ENCODE results near the gene ZNF268.

The ZNF268 gene

DNA sequence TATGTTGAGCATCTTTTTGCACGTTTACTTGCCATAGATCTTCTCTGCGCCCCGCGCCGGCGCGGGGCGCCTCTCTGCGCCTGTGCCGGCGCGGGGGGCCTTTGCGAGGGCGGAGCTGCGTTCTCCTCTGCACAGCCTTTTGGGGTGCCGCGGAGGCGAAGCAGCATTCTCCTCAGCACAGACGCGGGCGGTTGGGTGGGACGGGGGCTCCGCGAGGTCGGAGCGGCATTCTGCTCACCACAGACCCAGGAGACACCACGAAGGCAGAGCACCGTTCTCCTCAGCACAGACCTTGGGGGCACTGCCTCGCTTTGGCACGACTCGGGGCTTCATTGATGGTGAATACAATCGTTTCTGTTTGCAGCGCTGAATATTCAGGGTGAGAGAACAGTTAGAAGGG lies 82.9 kb downstream of the ZNF268 start:
- no peak overlapping the region for H3K4me3 ChIP-seq (ENCODE audit: low read depth, low read length)
- TF ChIP-seq, protein P1, sequence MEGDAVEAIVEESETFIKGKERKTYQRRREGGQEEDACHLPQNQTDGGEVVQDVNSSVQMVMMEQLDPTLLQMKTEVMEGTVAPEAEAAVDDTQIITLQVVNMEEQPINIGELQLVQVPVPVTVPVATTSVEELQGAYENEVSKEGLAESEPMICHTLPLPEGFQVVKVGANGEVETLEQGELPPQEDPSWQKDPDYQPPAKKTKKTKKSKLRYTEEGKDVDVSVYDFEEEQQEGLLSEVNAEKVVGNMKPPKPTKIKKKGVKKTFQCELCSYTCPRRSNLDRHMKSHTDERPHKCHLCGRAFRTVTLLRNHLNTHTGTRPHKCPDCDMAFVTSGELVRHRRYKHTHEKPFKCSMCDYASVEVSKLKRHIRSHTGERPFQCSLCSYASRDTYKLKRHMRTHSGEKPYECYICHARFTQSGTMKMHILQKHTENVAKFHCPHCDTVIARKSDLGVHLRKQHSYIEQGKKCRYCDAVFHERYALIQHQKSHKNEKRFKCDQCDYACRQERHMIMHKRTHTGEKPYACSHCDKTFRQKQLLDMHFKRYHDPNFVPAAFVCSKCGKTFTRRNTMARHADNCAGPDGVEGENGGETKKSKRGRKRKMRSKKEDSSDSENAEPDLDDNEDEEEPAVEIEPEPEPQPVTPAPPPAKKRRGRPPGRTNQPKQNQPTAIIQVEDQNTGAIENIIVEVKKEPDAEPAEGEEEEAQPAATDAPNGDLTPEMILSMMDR (IDR thresholded peaks at IDR 0.05; ENCODE audit: control insufficient read depth, extremely low read depth, insufficient read depth): no peak
- no peak for DNase-seq (ENCODE audit: low read depth)

Data from LNCaP clone FGC (cell line).